GM18498 (cell line): ENCODE results near the gene SYNPO2.
"Not testable (repeated sequence)": the region's sequence is repeated elsewhere in the genome, so short reads cannot be mapped to it uniquely, and the experiment has no call there.

Experiments used
- ATAC-seq: cut with Tn5 transposase; IDR thresholded peaks from one replicate; pipeline ENCODE4 v1.9.1; 2021; ENCODE audit warnings: mild to moderate bottlenecking, moderate library complexity; ENCODE audit not compliant: unreplicated experiment

The SYNPO2 gene

GRCh38 chr4:119053245-119053644 lies 164.6 kb downstream of the SYNPO2 start:
- ATAC-seq, result no peak

- ATAC-seq, result no peak
Observed at GRCh38 chr4:119053997-119054396, 165.3 kb downstream of the SYNPO2 start.

- no peak for ATAC-seq
Observed at GRCh38 chr4:119057417-119057816, 168.8 kb downstream of the SYNPO2 start.

- ATAC-seq, result no peak
Observed at GRCh38 chr4:119059221-119059620, 170.6 kb downstream of the SYNPO2 start.

GRCh38 chr4:119067125-119067524 lies 178.5 kb downstream of the SYNPO2 start:
- ATAC-seq, result not testable (repeated sequence)

GRCh38 chr4:119067670-119068360 lies 179.2 kb downstream of the SYNPO2 start:
- not testable (repeated sequence) for ATAC-seq

GRCh38 chr4:119068529-119068962 lies 179.9 kb downstream of the SYNPO2 start:
- no peak for ATAC-seq

GRCh38 chr4:119070301-119070700 lies 181.6 kb downstream of the SYNPO2 start:
- ATAC-seq, result no peak

GRCh38 chr4:119080721-119081541 lies 192.3 kb downstream of the SYNPO2 start:
- no peak for ATAC-seq

GRCh38 chr4:119081542-119081859 lies 192.8 kb downstream of the SYNPO2 start:
- no peak for ATAC-seq

- no peak for ATAC-seq
Observed at GRCh38 chr4:119081943-119082342, 193.3 kb downstream of the SYNPO2 start.

- no peak for ATAC-seq
Observed at GRCh38 chr4:119082661-119083060, 194.0 kb downstream of the SYNPO2 start.

GRCh38 chr4:119084513-119084912 lies 195.9 kb downstream of the SYNPO2 start:
- ATAC-seq, result no peak

- ATAC-seq, result no peak
Observed at GRCh38 chr4:119087121-119087520, 198.5 kb downstream of the SYNPO2 start.

GRCh38 chr4:119087656-119088055 lies 199.0 kb downstream of the SYNPO2 start:
- ATAC-seq, result no peak

GRCh38 chr4:119093042-119093827 lies 204.6 kb downstream of the SYNPO2 start:
- no peak for ATAC-seq

GRCh38 chr4:119097282-119097900 lies 208.7 kb downstream of the SYNPO2 start:
- ATAC-seq, result no peak

GRCh38 chr4:119098306-119098705 lies 209.7 kb downstream of the SYNPO2 start:
- ATAC-seq, result no peak

GRCh38 chr4:119099227-119099810 lies 210.7 kb downstream of the SYNPO2 start:
- no peak for ATAC-seq

GRCh38 chr4:119100655-119101054 lies 212.0 kb downstream of the SYNPO2 start:
- ATAC-seq, result no peak

- no peak for ATAC-seq
Observed at GRCh38 chr4:119103263-119103662, 214.6 kb downstream of the SYNPO2 start.
